Lung microvascular endothelial cell (primary cell): ENCODE data around the gene ZNF616. TPM values are rescaled to one million over a fixed set of nuclear protein-coding genes. Genes with fewer than 3 reads are reported as not detected.
"Not testable (repeated sequence)": the region's sequence is repeated elsewhere in the genome, so short reads cannot be mapped to it uniquely, and the experiment has no call there.

ENCODE experiments used
- DNase-seq, 2 donors: peaks; one replicate each; pipeline versions ENCODE4 v3.0.0 to v3.0.0-alpha.2; 2010; ENCODE audit warnings: low read depth in 2 of 2
- total RNA-seq: library from RNA; depleted of rRNA; stranded (reverse); fragments of >200 nt; gene quantifications from 2 replicates; pipeline ENCODE4 v1.2.1, GENCODE V29; 2014

The ZNF616 gene
- total RNA-seq, 1 donor from 2014 or later = 5.6 TPM

GRCh38 chr19:52110780-52111179 lies 29.0 kb downstream of the ZNF616 start:
- DNase-seq = no peak

GRCh38 chr19:52102782-52103181 lies 37.0 kb downstream of the ZNF616 start:
- no peak for DNase-seq

GRCh38 chr19:52101866-52102562 lies 37.7 kb downstream of the ZNF616 start:
- no peak for DNase-seq

- DNase-seq = no peak
These were observed 40.1 kb downstream of the ZNF616 start for GRCh38 chr19:52099497-52100138.

GRCh38 chr19:52096416-52096815 lies 43.3 kb downstream of the ZNF616 start:
- not testable (repeated sequence) for DNase-seq

- DNase-seq = peak; percentile 94 to 96
These were observed 44.3 kb downstream of the ZNF616 start, which contains the start of gene ZNF841 for GRCh38 chr19:52095172-52096014. Gene ZNF841 (minus strand): TSS chr19:52095765. CDS start chr19:52084801, 10,964 bp downstream.

GRCh38 chr19:52094526-52095130 lies 45.1 kb downstream of the ZNF616 start:
- peak; percentile 6 to 12 for DNase-seq

- DNase-seq = no peak
These were observed 53.3 kb downstream of the ZNF616 start for GRCh38 chr19:52086481-52086880.

GRCh38 chr19:52070496-52070895 lies 69.2 kb downstream of the ZNF616 start:
- DNase-seq = peak in 1 of 2 donors; percentile 9

- no peak for DNase-seq
These were observed 70.1 kb downstream of the ZNF616 start for GRCh38 chr19:52069653-52070052.

- DNase-seq = no peak
These were observed 73.4 kb downstream of the ZNF616 start for GRCh38 chr19:52066258-52066863.

GRCh38 chr19:52065399-52065798 lies 74.3 kb downstream of the ZNF616 start:
- no peak for DNase-seq

Other genes with a start within 250 kb of the ZNF616 start
- 5.2 and 8.7 TPM in 2 replicates for gene ZNF649, start 234.9 kb downstream of the ZNF616 start, total RNA-seq
- 6.8 and 8.9 TPM in 2 replicates for gene ZNF613, start 212.5 kb downstream of the ZNF616 start, total RNA-seq
- 6.5 and 9.9 TPM in 2 replicates for gene ZNF350, start 153.1 kb downstream of the ZNF616 start, total RNA-seq
- 5.0 and 7.7 TPM in 2 replicates for gene ZNF615, start 131.7 kb downstream of the ZNF616 start, total RNA-seq
- gene ZNF614, start 111.6 kb downstream of the ZNF616 start, total RNA-seq = 7.0 and 7.5 TPM in 2 replicates
- 3.5 and 5.2 TPM in 2 replicates for gene ZNF432, start 91.1 kb downstream of the ZNF616 start, total RNA-seq
- gene ZNF841, start 44.2 kb downstream of the ZNF616 start, total RNA-seq = 6.1 and 12.9 TPM in 2 replicates
- gene ZNF836, start 31.7 kb upstream of the ZNF616 start, total RNA-seq = 6.1 and 7.7 TPM in 2 replicates
- 85.4 and 89.1 TPM in 2 replicates for gene PPP2R1A, start 50.1 kb upstream of the ZNF616 start, total RNA-seq
- 5.0 and 8.7 TPM in 2 replicates for gene ZNF766, start 129.6 kb upstream of the ZNF616 start, total RNA-seq
- 2.4 and 2.6 TPM in 2 replicates for gene ZNF480, start 157.2 kb upstream of the ZNF616 start, total RNA-seq
- 2.2 and 2.8 TPM in 2 replicates for gene ZNF610, start 196.3 kb upstream of the ZNF616 start, total RNA-seq
- 17.9 and 20.0 TPM in 2 replicates for gene ZNF880, start 230.0 kb upstream of the ZNF616 start, total RNA-seq